Measurements from ENCODE around the gene TNC.

DNA sequence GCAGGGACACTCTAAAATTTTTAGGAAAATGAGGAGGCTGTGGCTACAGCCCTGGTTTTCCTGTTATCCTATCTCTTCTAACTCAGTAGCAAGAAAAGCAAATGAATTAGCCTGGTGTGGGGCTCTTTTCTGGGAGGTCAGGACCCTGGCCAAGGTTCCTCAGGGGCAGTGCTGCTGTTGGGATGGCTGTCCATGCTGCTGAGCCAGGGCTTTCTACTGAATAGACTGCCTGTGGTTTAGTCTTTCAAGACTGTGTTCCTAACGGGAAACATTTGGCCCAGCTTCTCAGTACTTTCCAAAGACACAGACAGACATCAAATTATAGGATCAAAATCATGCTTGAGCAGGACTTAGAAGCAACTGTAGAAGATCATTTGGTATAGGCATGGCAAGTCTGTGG, 18.1 kb downstream of the TNC start:
- no peak for TF ChIP-seq POLR2A (IDR thresholded peaks at IDR 0.05)
- TF ChIP-seq, protein P1, sequence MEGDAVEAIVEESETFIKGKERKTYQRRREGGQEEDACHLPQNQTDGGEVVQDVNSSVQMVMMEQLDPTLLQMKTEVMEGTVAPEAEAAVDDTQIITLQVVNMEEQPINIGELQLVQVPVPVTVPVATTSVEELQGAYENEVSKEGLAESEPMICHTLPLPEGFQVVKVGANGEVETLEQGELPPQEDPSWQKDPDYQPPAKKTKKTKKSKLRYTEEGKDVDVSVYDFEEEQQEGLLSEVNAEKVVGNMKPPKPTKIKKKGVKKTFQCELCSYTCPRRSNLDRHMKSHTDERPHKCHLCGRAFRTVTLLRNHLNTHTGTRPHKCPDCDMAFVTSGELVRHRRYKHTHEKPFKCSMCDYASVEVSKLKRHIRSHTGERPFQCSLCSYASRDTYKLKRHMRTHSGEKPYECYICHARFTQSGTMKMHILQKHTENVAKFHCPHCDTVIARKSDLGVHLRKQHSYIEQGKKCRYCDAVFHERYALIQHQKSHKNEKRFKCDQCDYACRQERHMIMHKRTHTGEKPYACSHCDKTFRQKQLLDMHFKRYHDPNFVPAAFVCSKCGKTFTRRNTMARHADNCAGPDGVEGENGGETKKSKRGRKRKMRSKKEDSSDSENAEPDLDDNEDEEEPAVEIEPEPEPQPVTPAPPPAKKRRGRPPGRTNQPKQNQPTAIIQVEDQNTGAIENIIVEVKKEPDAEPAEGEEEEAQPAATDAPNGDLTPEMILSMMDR (IDR thresholded peaks at IDR 0.05), result no peak

Measured in right lobe of liver (tissue), 4 donors.